Suprapubic skin (tissue), 4 donors: ENCODE measurements around the gene PLXNA4. TPM values are rescaled to one million over a fixed set of nuclear protein-coding genes. Genes with fewer than 3 reads are reported as not detected.

Experiments used
- DNase-seq, 2 donors: peaks; one replicate each; pipeline ENCODE4 v3.0.0-alpha.2; 2019; ENCODE audit warnings: low spot score in 2 of 2
- H3K27ac ChIP-seq: fragments of 200-600 bp; sonication (generic); one replicate; pipeline ENCODE4 v1.5.1; 2019
- H3K27me3 ChIP-seq: fragments of 200-600 bp; sonication (generic); one replicate; pipeline ENCODE4 v1.5.1; 2019
- H3K36me3 ChIP-seq: fragments of 200-600 bp; sonication (generic); one replicate; pipeline ENCODE4 v1.5.1; 2019
- H3K4me1 ChIP-seq: fragments of 200-600 bp; sonication (generic); one replicate; pipeline ENCODE4 v1.5.1; 2019
- H3K4me3 ChIP-seq: fragments of 200-600 bp; sonication (generic); one replicate; pipeline ENCODE4 v1.5.1; 2019; ENCODE audit warnings: mild to moderate bottlenecking
- H3K9me3 ChIP-seq: fragments of 200-600 bp; sonication (generic); one replicate; pipeline ENCODE4 v1.5.1; 2019
- CTCF ChIP-seq, 2 donors: fragments of 200-600 bp in 1 of 2; fragments of 450-650 bp in 1 of 2; sonication (generic) in 1 of 2; IDR thresholded peaks; one replicate each; pipeline ENCODE4 v1.5.1; 2016 to 2019; ENCODE audit warnings: antibody characterized with exemption in 2 of 2, mild to moderate bottlenecking in 1 of 2, moderate library complexity in 1 of 2
- EP300 ChIP-seq: sonication (generic); formaldehyde crosslinking; IDR thresholded peaks from one replicate; pipeline ENCODE4 v1.6.1; 2017; ENCODE audit warnings: antibody characterized with exemption
- POLR2A ChIP-seq, 2 donors: fragments of 450-650 bp; IDR thresholded peaks; one replicate each; pipeline ENCODE4 v1.6.1; 2017; ENCODE audit warnings: antibody characterized with exemption in 2 of 2, mild to moderate bottlenecking in 2 of 2, moderate library complexity in 2 of 2
- POLR2AphosphoS5 ChIP-seq, 3 donors: sonication (generic); formaldehyde crosslinking; IDR thresholded peaks; one replicate each; pipeline ENCODE4 v1.6.1; 2017; ENCODE audit warnings: antibody characterized with exemption in 3 of 3
- WGBS: methylation state at CpG from one replicate; pipeline ENCODE4 v1.1.5; 2018; 5-methylcytosine and 5-hydroxymethylcytosine counted together
- total RNA-seq, 4 donors: library from RNA; depleted of rRNA; stranded (reverse); fragments of >200 nt; gene quantifications; one replicate each; pipeline ENCODE4 v1.1.0, GENCODE V29; 2016

PLXNA4 gene
- total RNA-seq, 4 donors from 2014 or later, result 5.4 to 10.7 (median 7.1) TPM

- Histone ChIP-seq H3K4me3 (no peak overlapping the region), H3K9me3 (no peaks in the 10 kb centered on the region), H3K36me3 (no peaks in the 10 kb centered on the region), H3K27me3 (peaks cover 41% of the 10 kb centered on the region), H3K27ac (no peak overlapping the region), H3K4me1 (peaks cover 18% of the 10 kb centered on the region)
- no peak for TF ChIP-seq POLR2AphosphoS5 (IDR thresholded peaks at IDR 0.05)
- TF ChIP-seq CTCF (IDR thresholded peaks at IDR 0.05), result no peak
- TF ChIP-seq POLR2A (IDR thresholded peaks at IDR 0.05), result no peak
- no peak for TF ChIP-seq EP300
- WGBS, result 29% methylated on average over 1 of the region's 1 CpG
- DNase-seq, result no peak
Observed at GRCh38 chr7:132580277-132580676, 4.0 kb upstream of the PLXNA4 start.

- DNase-seq, result no peak
- WGBS, result 85% methylated on average over 10 of the region's 10 CpGs
- no peaks in the 10 kb centered on the region for H3K9me3 ChIP-seq
- TF ChIP-seq EP300, result no peak
- TF ChIP-seq POLR2AphosphoS5 (IDR thresholded peaks at IDR 0.05), result no peak
- TF ChIP-seq CTCF (IDR thresholded peaks at IDR 0.05), result no peak
- TF ChIP-seq POLR2A (IDR thresholded peaks at IDR 0.05), result no peak
- H3K27ac ChIP-seq, result no peak overlapping the region
- H3K4me1 ChIP-seq, result peaks cover 22% of the 10 kb centered on the region
- H3K27me3 ChIP-seq, result peaks cover 47% of the 10 kb centered on the region
- H3K36me3 ChIP-seq, result no peaks in the 10 kb centered on the region
- H3K4me3 ChIP-seq, result no peak overlapping the region
Observed at GRCh38 chr7:132579260-132579899, 3.1 kb upstream of the PLXNA4 start.

- DNase-seq, result no peak
- Histone ChIP-seq H3K4me1 (peaks cover 22% of the 10 kb centered on the region), H3K27me3 (peaks cover 52% of the 10 kb centered on the region), H3K9me3 (no peaks in the 10 kb centered on the region), H3K36me3 (no peaks in the 10 kb centered on the region), H3K27ac (no peak overlapping the region), H3K4me3 (no peak overlapping the region)
- 100% methylated on average over 3 of the region's 3 CpGs for WGBS
- TF ChIP-seq POLR2A (IDR thresholded peaks at IDR 0.05), result no peak
- TF ChIP-seq CTCF (IDR thresholded peaks at IDR 0.05), result no peak
- no peak for TF ChIP-seq EP300
- no peak for TF ChIP-seq POLR2AphosphoS5 (IDR thresholded peaks at IDR 0.05)
Observed at GRCh38 chr7:132578826-132579225, 2.6 kb upstream of the PLXNA4 start.

- WGBS, result 85% methylated on average over 3 of the region's 3 CpGs
- DNase-seq, result no peak
Observed at GRCh38 chr7:132578050-132578370, 1.7 kb upstream of the PLXNA4 start.

More at GRCh38 chr7:132578050-132578370, 1.7 kb upstream of the PLXNA4 start:
- Histone ChIP-seq H3K36me3 (no peaks in the 10 kb centered on the region), H3K27ac (no peak overlapping the region), H3K4me1 (peaks cover 26% of the 10 kb centered on the region), H3K4me3 (no peak overlapping the region), H3K27me3 (peaks cover 60% of the 10 kb centered on the region), H3K9me3 (no peaks in the 10 kb centered on the region)
- no peak for TF ChIP-seq POLR2AphosphoS5 (IDR thresholded peaks at IDR 0.05)
- TF ChIP-seq CTCF (IDR thresholded peaks at IDR 0.05), result no peak
- TF ChIP-seq EP300, result no peak
- TF ChIP-seq POLR2A (IDR thresholded peaks at IDR 0.05), result no peak
